ENCODE results near the gene CTNNBL1.

CTNNBL1 gene

DNA sequence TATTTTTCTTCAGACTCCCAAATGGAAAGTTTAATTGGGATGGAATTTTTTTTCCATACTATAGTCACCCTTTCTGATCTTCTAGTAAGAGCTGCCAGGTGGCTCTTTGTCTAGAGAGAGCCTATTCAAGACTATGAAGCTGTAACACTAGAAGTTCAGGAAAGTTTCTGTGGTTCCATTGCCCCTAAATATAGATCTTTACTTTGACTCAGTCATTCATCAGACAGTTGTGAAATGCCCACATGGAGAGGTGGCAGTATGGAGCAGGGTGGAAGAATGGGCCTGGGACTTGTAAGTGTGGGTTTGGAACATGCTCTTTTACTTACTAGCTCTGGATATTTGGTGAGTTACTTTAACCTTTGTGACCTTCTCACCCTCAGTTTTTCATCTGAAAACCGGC lies 87.8 kb downstream of the CTNNBL1 start:
- H3K4me3 ChIP-seq (replicated peaks; ENCODE audit: low read depth, low read length) = no peak overlapping the region
- no peak for DNase-seq (ENCODE audit: low read depth)
- TF ChIP-seq, protein P1, sequence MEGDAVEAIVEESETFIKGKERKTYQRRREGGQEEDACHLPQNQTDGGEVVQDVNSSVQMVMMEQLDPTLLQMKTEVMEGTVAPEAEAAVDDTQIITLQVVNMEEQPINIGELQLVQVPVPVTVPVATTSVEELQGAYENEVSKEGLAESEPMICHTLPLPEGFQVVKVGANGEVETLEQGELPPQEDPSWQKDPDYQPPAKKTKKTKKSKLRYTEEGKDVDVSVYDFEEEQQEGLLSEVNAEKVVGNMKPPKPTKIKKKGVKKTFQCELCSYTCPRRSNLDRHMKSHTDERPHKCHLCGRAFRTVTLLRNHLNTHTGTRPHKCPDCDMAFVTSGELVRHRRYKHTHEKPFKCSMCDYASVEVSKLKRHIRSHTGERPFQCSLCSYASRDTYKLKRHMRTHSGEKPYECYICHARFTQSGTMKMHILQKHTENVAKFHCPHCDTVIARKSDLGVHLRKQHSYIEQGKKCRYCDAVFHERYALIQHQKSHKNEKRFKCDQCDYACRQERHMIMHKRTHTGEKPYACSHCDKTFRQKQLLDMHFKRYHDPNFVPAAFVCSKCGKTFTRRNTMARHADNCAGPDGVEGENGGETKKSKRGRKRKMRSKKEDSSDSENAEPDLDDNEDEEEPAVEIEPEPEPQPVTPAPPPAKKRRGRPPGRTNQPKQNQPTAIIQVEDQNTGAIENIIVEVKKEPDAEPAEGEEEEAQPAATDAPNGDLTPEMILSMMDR (IDR thresholded peaks at IDR 0.05; ENCODE audit: low read length, missing control alignments) = no peak

DNA sequence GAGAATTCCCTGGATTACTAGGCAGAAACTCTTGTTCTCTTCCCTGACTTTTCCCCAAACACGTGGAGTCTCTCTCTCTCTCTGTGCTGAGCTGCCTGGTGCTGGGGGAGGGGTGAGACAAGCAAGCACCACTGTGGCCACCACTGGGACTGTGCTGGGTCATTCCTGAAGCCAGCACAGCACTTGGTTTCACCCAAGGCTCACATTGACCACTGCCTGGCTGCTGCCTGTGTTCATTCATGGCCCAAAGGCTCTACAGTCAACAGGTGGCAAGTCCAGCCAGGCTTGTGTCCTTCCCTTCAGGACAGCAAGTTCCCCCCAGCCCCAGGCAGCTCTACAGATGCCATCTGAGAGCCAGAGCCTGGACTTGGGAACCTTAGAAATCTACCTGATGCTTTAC lies 92.2 kb downstream of the CTNNBL1 start:
- no peak overlapping the region for H3K4me3 ChIP-seq (replicated peaks; ENCODE audit: low read depth, low read length)
- DNase-seq (ENCODE audit: low read depth) = no peak
- TF ChIP-seq, protein P1 (IDR thresholded peaks at IDR 0.05; ENCODE audit: low read length, missing control alignments) = no peak

DNA sequence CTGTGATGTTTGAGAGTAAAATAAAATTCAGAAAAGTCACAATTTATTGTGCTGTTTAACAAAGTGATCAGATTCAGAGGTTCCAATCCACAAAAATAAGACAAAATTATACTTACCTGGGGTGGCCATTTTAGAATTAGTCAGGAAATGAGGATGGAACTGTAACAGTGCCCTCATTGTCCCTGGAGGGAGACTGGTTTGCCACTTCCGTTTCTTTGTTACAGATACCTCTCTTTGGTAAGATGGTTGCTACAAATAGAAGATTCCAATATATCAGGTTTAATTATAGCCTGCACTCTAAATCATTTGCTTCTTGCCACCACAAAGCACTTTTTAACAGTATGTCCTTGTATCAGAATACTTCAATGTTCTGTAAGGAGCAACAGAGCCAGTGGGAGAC lies 95.6 kb downstream of the CTNNBL1 start:
- DNase-seq (ENCODE audit: low read depth) = no peak
- TF ChIP-seq, protein P1 (IDR thresholded peaks at IDR 0.05; ENCODE audit: low read length, missing control alignments) = no peak
- H3K4me3 ChIP-seq (replicated peaks; ENCODE audit: low read depth, low read length) = no peak overlapping the region

DNA sequence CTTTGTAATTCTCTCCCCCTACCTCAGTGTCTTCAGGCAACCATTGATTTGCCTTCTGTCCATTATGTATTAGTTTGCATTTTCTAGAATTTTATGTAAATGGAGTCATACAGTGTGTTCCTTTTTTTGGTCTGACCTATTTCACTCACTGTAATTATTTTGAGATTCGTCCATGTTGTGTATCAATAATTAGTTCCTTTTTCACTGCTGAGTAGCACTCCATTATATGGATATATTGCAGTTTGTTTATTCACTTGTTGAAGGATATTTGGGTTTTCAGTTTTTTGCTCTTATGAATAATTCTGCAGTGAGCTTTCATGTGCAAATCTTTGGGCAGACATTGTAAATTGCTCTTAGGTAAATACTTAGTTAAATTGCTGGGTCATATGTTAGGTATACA lies 97.1 kb downstream of the CTNNBL1 start:
- no peak overlapping the region for H3K4me3 ChIP-seq (replicated peaks; ENCODE audit: low read depth, low read length)
- DNase-seq (ENCODE audit: low read depth) = no peak
- TF ChIP-seq, protein P1 (IDR thresholded peaks at IDR 0.05; ENCODE audit: low read length, missing control alignments) = no peak

DNA sequence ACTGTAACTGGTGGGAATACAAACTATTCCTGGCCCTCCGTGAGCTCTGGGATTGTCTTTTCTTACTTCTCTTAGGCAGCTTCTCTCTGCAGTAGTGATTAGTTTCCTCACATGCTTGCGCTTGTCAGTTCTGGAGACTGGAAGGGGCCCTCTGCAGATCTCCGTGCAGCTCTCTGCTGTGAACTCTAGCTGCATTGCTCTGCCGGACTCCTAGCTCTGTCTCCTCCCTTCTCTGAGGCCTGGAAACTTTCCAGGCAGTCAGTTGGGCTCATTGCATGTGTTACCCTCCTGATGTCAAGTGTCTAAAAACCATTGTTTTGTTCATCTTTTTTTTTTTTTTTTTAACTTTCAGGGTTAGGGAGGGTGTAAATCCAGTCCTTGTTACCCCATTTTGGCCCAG lies 102.3 kb downstream of the CTNNBL1 start:
- H3K4me3 ChIP-seq (replicated peaks; ENCODE audit: low read depth, low read length) = no peak overlapping the region
- DNase-seq (ENCODE audit: low read depth) = peak; percentile 4
- TF ChIP-seq, protein P1 (IDR thresholded peaks at IDR 0.05; ENCODE audit: low read length, missing control alignments) = no peak

DNA sequence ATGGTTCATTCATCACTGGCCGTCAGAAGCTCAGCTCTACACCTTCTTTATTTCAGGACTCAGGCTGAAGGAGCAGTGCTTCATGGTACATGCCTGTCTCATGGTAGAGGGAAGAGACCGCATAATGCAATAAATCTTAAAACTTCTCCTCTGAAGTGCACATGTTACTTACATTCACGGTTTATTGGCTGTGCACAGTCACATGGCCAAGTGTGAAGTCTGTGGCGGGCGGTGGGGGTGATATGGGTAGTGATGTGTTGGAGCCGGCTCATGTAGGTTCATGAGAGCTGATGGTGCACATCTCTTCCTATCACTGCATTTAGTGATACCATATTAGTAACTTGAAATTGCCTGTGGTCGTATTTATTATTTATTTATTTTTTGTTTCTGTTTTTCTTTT lies 102.9 kb downstream of the CTNNBL1 start:
- DNase-seq (ENCODE audit: low read depth) = no peak
- H3K4me3 ChIP-seq (replicated peaks; ENCODE audit: low read depth, low read length) = no peak overlapping the region
- TF ChIP-seq, protein P1 (IDR thresholded peaks at IDR 0.05; ENCODE audit: low read length, missing control alignments) = no peak

DNA sequence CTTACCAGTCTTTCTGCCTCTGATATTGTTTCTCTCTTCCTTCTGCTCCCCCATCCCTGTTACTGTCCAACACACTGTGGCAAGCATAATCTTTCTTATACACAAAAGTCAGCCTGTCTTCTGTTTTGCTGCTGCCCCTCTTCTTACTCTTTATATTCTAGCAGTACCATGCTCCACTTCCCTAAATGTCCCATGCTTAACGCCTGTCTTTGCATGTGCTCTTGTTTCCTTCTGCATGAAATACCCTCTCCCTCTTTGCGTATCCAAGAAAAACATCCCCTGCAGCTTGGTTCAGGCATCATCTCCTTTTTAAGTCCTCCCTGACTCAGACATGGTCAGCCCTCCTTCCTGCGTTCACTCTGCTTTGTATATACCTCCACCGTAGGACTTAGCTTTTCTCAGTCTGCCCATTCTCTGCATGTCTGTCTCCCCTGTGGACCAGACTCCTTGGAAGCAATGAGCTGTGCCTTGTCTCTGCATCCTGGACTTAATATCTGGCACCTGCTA lies 103.9 kb downstream of the CTNNBL1 start:
- TF ChIP-seq, protein P1 (IDR thresholded peaks at IDR 0.05; ENCODE audit: low read length, missing control alignments) = no peak
- DNase-seq (ENCODE audit: low read depth) = no peak

More for the DNA sequence above, 103.9 kb downstream of the CTNNBL1 start:
- no peak overlapping the region for H3K4me3 ChIP-seq (replicated peaks; ENCODE audit: low read depth, low read length)
